ENCODE data around the gene GLT6D1. TPM values are rescaled to one million over a fixed set of nuclear protein-coding genes. Genes with fewer than 3 reads are reported as not detected.

Gene GLT6D1
- total RNA-seq, 2 experiments from 2014 or later, result not detected

GRCh38 chr9:135610290-135611141, 28.8 kb downstream of the GLT6D1 start:
- Histone ChIP-seq H2AFZ (ENCODE audit: low read length) (no peak overlapping the region), H4K20me1 (ENCODE audit: insufficient read depth, low read length) (no peaks in the 10 kb centered on the region), H3K9me3 (ENCODE audit: low read length) (no peaks in the 10 kb centered on the region), H3K36me3 (ENCODE audit: insufficient read depth, low read length) (no peaks in the 10 kb centered on the region), H3K4me2 (ENCODE audit: low read length) (no peak overlapping the region), H3K9me2 (ENCODE audit: insufficient read depth, low read length) (no peaks in the 10 kb centered on the region), H3K79me2 (ENCODE audit: insufficient read depth, low read depth, low read length) (no peaks in the 10 kb centered on the region), H3K4me3 (ENCODE audit: low read depth, low read length, poor library complexity, severe bottlenecking) (no peak overlapping the region), H3K27ac (ENCODE audit: low read depth, low read length, poor library complexity, severe bottlenecking) (no peak overlapping the region), H3K4me1 (ENCODE audit: insufficient read depth, low read length, poor library complexity, severe bottlenecking) (no peaks in the 10 kb centered on the region)
- no TSS peak for BruUV-seq (replicated peaks)
- TF ChIP-seq, protein P1, sequence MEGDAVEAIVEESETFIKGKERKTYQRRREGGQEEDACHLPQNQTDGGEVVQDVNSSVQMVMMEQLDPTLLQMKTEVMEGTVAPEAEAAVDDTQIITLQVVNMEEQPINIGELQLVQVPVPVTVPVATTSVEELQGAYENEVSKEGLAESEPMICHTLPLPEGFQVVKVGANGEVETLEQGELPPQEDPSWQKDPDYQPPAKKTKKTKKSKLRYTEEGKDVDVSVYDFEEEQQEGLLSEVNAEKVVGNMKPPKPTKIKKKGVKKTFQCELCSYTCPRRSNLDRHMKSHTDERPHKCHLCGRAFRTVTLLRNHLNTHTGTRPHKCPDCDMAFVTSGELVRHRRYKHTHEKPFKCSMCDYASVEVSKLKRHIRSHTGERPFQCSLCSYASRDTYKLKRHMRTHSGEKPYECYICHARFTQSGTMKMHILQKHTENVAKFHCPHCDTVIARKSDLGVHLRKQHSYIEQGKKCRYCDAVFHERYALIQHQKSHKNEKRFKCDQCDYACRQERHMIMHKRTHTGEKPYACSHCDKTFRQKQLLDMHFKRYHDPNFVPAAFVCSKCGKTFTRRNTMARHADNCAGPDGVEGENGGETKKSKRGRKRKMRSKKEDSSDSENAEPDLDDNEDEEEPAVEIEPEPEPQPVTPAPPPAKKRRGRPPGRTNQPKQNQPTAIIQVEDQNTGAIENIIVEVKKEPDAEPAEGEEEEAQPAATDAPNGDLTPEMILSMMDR (conservative IDR thresholded peaks at IDR 0.05; ENCODE audit: low read length), result no peak
- TF ChIP-seq EZH2phosphoT487 (IDR thresholded peaks at IDR 0.05; ENCODE audit: borderline replicate concordance, low read depth, low read length), result no peak
- ChIA-PET POLR2A (no interaction called here), CTCF (ENCODE audit: unreplicated experiment) (no interaction called here)
- DNase-seq (ENCODE audit: low spot score), result no peak
- intact Hi-C loops (cut with micrococcal nuclease; ENCODE audit: unreplicated experiment), result no loop called here

- no peaks in the 10 kb centered on the region for H3K4me1 ChIP-seq (ENCODE audit: insufficient read depth, low read length, poor library complexity, severe bottlenecking)
- no TSS peak for BruUV-seq (replicated peaks)
- H3K79me2 ChIP-seq (ENCODE audit: insufficient read depth, low read depth, low read length), result no peaks in the 10 kb centered on the region
- no peak overlapping the region for H2AFZ ChIP-seq (ENCODE audit: low read length)
- no peaks in the 10 kb centered on the region for H3K9me3 ChIP-seq (ENCODE audit: low read length)
- H3K4me2 ChIP-seq (ENCODE audit: low read length), result no peak overlapping the region
- ChIA-PET POLR2A (no interaction called here), CTCF (ENCODE audit: unreplicated experiment) (no interaction called here)
- no peak overlapping the region for H3K4me3 ChIP-seq (ENCODE audit: low read depth, low read length, poor library complexity, severe bottlenecking)
- no peak overlapping the region for H3K27ac ChIP-seq (ENCODE audit: low read depth, low read length, poor library complexity, severe bottlenecking)
- no peaks in the 10 kb centered on the region for H3K9me2 ChIP-seq (ENCODE audit: insufficient read depth, low read length)
- H4K20me1 ChIP-seq (ENCODE audit: insufficient read depth, low read length), result no peaks in the 10 kb centered on the region
- no peaks in the 10 kb centered on the region for H3K36me3 ChIP-seq (ENCODE audit: insufficient read depth, low read length)
- intact Hi-C loops (cut with micrococcal nuclease; ENCODE audit: unreplicated experiment), result no loop called here
- no peak for DNase-seq (ENCODE audit: low spot score)
- TF ChIP-seq, protein P1 (conservative IDR thresholded peaks at IDR 0.05; ENCODE audit: low read length), result no peak
- no peak for TF ChIP-seq EZH2phosphoT487 (IDR thresholded peaks at IDR 0.05; ENCODE audit: borderline replicate concordance, low read depth, low read length)
Measured at GRCh38 chr9:135609366-135609955, 29.9 kb downstream of the GLT6D1 start.

- no peaks in the 10 kb centered on the region for H4K20me1 ChIP-seq (ENCODE audit: insufficient read depth, low read length)
- POLR2A ChIA-PET, result no interaction called here
Measured at GRCh38 chr9:135608999-135609317, 30.4 kb downstream of the GLT6D1 start.

More at GRCh38 chr9:135608999-135609317, 30.4 kb downstream of the GLT6D1 start:
- H2AFZ ChIP-seq (ENCODE audit: low read length), result no peak overlapping the region
- BruUV-seq (replicated peaks), result no TSS peak
- H3K9me2 ChIP-seq (ENCODE audit: insufficient read depth, low read length), result no peaks in the 10 kb centered on the region
- H3K9me3 ChIP-seq (ENCODE audit: low read length), result no peaks in the 10 kb centered on the region
- H3K4me1 ChIP-seq (ENCODE audit: insufficient read depth, low read length, poor library complexity, severe bottlenecking), result no peaks in the 10 kb centered on the region
- no peak for DNase-seq (ENCODE audit: low spot score)
- CTCF ChIA-PET (ENCODE audit: unreplicated experiment), result no interaction called here
- no peak overlapping the region for H3K27ac ChIP-seq (ENCODE audit: low read depth, low read length, poor library complexity, severe bottlenecking)
- TF ChIP-seq, protein P1 (conservative IDR thresholded peaks at IDR 0.05; ENCODE audit: low read length), result no peak
- no peak for TF ChIP-seq EZH2phosphoT487 (IDR thresholded peaks at IDR 0.05; ENCODE audit: borderline replicate concordance, low read depth, low read length)
- no peaks in the 10 kb centered on the region for H3K79me2 ChIP-seq (ENCODE audit: insufficient read depth, low read depth, low read length)
- H3K4me2 ChIP-seq (ENCODE audit: low read length), result no peak overlapping the region
- no peak overlapping the region for H3K4me3 ChIP-seq (ENCODE audit: low read depth, low read length, poor library complexity, severe bottlenecking)
- intact Hi-C loops (cut with micrococcal nuclease; ENCODE audit: unreplicated experiment), result no loop called here
- no peaks in the 10 kb centered on the region for H3K36me3 ChIP-seq (ENCODE audit: insufficient read depth, low read length)

Measured in OCI-LY7 (cell line).